Peyer's patch (tissue), 4 donors: Measurements from ENCODE around the gene ERC1.

Experiments
- POLR2A ChIP-seq, 2 donors: fragments of 450-650 bp; IDR thresholded peaks; one replicate each; pipeline ENCODE4 v1.5.1; 2017; ENCODE audit warnings: antibody characterized with exemption in 2 of 2, mild to moderate bottlenecking in 2 of 2, moderate library complexity in 2 of 2
- TF ChIP-seq, protein P1 (sequence below), 6 experiments: fragments of 450-650 bp in 4 of 6; fragments of 200-600 bp in 2 of 6; sonication (generic) in 1 of 6; IDR thresholded peaks; one replicate each; pipeline ENCODE4 v1.5.1; 2017 to 2019; ENCODE audit warnings: antibody characterized with exemption in 6 of 6, mild to moderate bottlenecking in 3 of 6, moderate library complexity in 1 of 6

DNA sequence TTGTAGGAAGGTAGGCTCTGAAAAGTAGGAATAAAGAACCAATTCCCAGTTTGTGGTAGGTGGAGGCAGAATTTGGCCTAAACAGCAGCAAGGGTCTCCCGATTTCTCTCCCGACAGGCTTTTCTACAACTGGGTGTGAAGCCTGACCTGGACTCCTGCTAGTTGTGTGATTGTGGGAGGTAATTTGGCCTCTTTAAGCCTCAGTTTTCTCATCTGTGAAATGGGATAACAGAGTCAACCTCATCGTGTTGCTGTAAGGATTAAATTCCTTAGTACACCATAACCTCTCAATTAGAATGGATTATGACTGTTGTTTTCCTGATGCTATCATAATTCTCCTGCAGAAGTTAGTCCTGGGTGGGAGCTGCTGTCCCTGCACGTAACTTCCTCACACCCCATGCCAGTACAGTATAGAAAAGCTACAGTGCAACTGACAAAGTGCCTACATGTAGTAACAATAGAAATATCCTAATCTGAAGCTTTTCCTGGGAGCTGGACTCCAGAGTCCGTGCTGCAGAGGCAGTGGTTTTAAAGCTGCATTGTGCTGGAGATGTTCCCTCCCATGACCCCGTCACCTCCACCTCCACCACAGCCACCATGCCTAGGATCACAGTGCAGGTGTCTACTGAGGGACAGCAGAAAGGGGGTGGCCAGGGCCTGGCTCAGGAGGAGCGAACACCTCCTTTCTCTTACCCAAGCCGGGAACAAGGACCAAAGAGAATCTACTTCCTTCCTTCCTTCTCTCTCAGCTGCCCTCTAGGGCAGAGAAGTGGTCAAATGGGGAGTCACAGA, 526.9 kb downstream of the ERC1 start:
- no peak for TF ChIP-seq POLR2A (IDR thresholded peaks at IDR 0.05)
- TF ChIP-seq, protein P1, sequence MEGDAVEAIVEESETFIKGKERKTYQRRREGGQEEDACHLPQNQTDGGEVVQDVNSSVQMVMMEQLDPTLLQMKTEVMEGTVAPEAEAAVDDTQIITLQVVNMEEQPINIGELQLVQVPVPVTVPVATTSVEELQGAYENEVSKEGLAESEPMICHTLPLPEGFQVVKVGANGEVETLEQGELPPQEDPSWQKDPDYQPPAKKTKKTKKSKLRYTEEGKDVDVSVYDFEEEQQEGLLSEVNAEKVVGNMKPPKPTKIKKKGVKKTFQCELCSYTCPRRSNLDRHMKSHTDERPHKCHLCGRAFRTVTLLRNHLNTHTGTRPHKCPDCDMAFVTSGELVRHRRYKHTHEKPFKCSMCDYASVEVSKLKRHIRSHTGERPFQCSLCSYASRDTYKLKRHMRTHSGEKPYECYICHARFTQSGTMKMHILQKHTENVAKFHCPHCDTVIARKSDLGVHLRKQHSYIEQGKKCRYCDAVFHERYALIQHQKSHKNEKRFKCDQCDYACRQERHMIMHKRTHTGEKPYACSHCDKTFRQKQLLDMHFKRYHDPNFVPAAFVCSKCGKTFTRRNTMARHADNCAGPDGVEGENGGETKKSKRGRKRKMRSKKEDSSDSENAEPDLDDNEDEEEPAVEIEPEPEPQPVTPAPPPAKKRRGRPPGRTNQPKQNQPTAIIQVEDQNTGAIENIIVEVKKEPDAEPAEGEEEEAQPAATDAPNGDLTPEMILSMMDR (IDR thresholded peaks at IDR 0.05) = no peak
